GM19324 (cell line): ENCODE measurements around the gene ADCY3.

Source experiments
- ATAC-seq: cut with Tn5 transposase; IDR thresholded peaks from one replicate; pipeline ENCODE4 v1.9.1; 2021; ENCODE audit warnings: mild to moderate bottlenecking, moderate library complexity; ENCODE audit not compliant: unreplicated experiment, low FRiP score

The ADCY3 gene

GRCh38 chr2:24908461-24908901, 11.6 kb downstream of the ADCY3 start:
- no peak for ATAC-seq

- ATAC-seq, result no peak
Observed at GRCh38 chr2:24907116-24907515, 12.9 kb downstream of the ADCY3 start.

- no peak for ATAC-seq
Observed at GRCh38 chr2:24906466-24906865, 13.6 kb downstream of the ADCY3 start.

DNA sequence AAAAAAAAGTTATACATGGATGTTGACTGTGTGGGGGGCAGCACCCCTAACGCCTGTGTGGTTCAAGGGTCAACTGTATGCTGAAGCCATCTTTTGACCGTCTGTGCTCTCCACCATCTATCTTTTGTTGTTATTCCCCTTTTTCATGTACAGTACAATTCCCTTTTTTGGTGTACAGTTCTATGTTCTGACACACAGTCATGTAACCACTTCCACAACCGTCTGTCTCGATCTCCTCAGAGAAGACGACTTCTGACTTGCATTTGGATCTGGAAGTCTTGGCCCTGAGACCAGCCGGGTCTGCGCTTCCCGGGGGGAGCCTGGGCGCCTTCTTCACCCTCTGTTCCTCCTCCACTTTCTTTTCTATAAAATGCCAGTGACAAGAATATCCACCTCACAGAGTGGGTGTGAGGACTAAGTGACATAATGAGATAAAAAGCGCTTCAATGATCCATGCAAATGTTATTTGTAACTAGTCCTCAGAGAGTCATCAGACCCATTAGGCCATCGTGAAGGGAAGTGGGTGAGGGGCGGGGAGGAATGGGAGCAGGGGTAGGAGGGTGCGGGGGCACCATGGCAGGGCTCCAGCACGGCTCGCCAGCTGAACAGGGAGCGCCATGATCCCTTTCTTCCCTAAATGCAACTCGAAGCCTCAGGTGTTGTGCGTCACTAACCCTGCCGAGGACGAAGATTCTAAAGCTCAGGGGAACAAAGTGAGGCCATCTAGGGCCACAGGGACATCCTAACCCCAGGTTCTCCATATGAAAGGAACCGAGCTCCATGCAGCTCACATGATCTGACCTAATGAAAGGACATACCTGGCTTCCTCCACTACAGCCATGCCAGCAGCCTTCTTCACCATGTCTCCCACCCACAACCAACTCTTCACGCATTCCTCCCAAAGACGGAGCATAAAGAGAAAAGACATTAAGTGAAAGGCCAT, 16.6 kb downstream of the ADCY3 start:
- no peak for ATAC-seq

GRCh38 chr2:24899361-24899910, 20.6 kb downstream of the ADCY3 start:
- ATAC-seq, result no peak

DNA sequence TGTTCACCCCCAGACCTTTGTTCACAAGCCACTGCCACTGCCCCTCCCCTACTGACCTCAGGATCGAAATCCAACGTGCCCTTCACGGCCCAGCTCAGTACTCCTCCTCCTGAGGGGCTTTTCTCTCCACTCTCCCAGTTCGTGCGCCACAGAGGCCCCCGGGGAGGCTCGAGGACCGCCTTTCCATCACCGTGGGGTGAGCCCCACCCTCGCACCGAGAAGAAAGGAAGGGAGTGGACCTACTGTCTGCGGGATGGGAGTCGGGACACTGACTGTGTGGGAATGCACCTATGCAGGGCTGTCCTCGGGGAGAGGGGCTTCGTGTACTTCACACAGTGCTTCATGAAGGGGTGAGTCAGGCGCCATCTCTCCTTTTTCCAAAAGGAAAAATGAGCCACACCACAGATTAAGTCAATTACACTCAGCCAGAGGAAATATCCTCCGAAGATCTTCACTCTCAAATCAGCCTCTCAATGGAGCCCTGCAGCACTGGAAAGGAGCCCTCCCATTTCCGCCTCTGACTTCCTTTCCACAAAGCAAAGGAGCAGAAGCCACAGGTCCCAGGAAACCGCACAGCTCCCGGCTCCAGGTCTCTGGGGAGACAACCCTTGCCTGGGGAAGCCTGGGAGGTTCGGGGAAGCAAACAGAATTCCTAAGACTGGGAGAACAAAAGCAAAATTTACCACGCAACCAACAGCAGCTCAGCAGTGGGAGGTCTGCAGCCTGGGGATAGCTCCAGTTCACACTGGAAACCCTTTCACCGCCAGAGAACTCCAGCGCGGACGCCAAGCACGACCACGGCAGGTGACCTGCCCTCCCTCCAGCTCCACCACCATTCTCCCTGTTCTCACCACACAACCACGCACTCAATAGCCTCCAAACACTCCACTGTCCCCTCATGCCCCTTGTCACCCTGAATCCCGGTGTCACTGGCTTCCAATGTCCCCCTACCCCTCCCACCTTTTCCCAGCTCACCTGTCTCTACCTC, 21.6 kb downstream of the ADCY3 start:
- ATAC-seq, result no peak

DNA sequence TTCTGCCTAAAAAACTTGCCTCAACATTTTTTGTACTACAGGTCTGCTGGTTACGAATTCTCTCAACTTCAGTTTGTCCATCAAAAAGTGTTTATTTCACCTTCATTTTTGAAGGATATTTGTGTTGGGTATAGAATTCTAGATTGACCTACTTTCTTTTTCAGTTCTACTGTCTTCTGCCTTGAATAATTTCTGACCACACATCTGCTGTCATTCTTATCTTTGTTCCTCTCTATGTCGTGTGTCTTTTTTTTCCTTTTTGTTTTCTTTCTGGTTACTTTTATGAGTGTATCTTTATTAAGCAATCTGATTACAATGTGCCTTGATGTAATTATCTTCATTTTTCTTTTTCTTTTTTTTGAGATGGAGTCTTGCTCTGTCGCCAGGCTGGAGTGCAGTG, 25.3 kb downstream of the ADCY3 start:
- ATAC-seq, result no peak

DNA sequence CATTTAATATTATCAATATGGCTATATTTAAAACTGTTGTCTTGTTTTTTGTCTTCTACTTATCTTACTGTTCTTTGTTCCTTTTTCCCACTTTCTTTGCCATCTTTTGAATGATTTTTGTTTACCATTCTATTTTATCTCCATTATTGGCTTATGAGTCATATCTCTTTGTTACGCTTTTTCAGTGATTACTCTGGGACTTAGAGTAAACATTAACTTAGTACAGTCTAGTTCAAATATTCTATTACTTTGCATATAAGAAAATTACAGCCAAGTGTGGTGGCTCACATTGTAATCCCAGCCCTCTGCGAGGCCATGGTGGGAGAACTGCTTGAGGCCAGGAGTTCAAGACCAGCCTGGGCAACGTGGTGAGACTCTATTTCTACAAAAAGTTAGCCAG, 26.1 kb downstream of the ADCY3 start:
- no peak for ATAC-seq

DNA sequence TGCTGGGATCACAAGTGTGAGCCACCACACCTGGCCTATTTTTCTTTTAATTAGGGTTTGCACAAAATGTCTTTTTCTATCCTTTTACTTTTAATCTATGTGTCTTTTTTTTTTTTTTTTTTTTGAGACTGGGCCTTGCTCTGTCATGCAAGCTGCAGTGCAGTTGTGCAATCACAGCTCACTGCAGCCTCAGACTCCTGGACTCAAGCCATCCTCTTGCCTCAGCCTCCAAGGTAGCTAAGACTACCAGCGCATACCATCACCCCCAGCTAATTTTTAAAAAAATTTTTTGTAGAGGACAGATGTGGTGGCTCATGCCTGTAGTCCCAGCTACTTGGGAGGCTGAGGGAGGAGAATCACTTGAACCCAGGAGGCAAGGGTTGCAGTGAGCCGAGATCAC, 27.1 kb downstream of the ADCY3 start:
- ATAC-seq, result no peak

DNA sequence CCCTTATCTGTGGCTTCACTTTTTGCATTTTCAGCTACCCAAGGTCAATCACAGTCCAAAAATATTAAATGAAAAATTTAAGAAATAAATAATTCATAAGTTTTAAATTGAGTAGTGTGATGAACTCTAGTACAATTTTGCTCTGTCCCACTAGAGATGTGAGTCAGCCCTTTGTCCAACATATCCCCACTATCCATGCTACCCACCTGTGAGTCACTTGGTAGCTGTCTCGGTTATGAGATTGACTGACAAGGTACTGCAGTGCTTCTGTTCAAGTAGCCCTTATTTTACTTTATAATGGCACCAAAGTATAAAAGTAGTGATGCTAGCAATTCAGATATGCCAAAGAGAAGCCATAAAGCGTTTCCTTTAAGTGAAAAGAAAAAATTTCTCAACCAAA, 28.8 kb downstream of the ADCY3 start:
- ATAC-seq, result no peak

DNA sequence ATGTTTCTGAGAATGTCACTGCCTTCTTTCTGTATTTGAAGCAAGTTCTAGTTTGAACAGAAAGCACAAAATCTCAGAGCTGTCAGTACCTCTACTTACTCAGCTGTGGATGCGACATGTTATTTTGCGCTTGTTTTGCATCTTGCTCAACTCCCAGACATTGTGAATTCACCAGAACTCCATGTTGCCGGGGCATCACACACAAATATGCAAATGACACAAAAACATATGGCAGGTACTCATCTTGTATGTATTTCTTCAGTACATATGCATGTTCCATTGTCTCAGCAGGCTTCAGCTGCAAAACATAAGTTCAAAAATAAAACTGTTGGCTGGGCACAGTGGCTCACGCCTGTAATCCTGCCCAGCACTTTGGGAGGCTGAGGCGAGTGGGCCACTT, 30.8 kb downstream of the ADCY3 start:
- ATAC-seq, result no peak

GRCh38 chr2:24888177-24888576, 31.9 kb downstream of the ADCY3 start:
- ATAC-seq, result no peak

GRCh38 chr2:24887307-24887874, 32.6 kb downstream of the ADCY3 start:
- ATAC-seq, result no peak

GRCh38 chr2:24886691-24887304, 33.2 kb downstream of the ADCY3 start:
- ATAC-seq, result no peak

- ATAC-seq, result no peak
Observed at GRCh38 chr2:24886126-24886501, 33.9 kb downstream of the ADCY3 start.

DNA sequence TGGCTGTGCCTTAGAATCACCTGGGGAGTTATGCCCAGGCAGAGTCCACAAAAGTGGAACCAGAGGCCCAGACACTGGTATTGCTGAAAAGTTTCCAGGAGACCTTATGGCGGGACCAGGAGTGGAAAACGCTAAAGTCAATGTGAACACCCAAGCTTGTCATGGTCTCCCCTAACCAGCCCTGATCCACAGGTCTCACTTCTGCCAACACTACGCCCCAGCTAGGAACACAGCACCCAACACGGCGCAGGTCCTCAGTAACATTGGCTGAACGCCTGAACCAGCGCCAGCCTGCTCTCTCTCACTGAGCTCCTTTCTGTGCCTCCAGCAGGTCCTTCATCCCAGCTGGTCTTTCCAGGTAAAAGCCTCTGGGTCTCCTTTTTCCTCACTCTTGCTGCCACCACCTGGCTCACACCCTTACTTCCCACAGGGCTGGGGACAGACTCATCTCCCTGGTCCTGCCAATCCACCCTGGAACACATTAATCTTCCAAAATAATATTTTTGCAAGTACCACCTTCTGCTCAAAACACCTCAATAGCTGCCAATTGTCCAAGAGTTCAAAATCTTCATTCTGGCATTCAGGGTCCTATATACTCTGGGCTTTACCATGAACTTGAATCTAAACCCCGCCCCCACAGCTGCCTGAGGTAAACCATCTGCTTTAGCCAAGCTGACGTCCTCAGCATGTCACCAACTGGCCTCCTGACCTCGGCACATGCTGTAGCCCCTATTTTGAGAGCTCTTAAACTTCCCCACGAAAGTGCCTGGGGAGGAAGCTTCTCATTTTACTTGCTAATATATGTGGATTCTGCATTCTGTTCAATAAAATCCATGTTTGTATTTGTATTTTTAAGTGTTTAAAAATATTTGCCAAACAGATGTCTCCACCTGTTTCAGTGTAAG, 34.6 kb downstream of the ADCY3 start:
- ATAC-seq, result no peak

DNA sequence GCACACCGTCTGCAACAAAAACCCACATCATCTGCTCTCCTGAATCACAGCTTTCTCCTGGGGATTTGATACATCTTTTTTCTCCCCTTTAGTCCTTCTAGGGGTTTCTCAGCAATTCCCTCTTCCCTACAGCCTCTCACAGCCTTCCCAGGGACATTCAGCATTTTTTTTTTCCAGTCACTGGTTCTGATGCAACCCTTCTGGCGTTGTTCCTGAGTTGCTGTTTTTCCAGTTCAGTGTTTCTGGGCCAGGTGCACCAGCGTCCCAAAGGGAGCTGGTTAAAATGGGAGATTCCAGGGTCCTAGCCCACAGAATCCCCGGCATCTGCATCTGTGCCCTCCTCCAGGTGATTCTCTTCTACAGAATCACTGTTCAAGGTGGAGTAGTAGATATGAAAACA, 36.1 kb downstream of the ADCY3 start:
- ATAC-seq, result no peak

GRCh38 chr2:24881623-24882022, 38.4 kb downstream of the ADCY3 start:
- ATAC-seq, result no peak

- no peak for ATAC-seq
Observed at GRCh38 chr2:24881158-24881557, 38.9 kb downstream of the ADCY3 start.
